Loucy (cell line): ENCODE results near the gene FGFBP3.

ENCODE experiments used
- CTCF ChIP-seq: fragments of 200-600 bp; sonication (generic); conservative IDR thresholded peaks from 2 replicates; pipeline ENCODE4 v1.5.1; 2014; ENCODE audit warnings: mild to moderate bottlenecking, antibody characterized with exemption, low read length
- EZH2phosphoT487 ChIP-seq: fragments of 200-600 bp; IDR thresholded peaks from 2 replicates; pipeline ENCODE4 v1.6.1; 2018; ENCODE audit warnings: antibody characterized with exemption, mild to moderate bottlenecking, moderate library complexity, borderline replicate concordance

DNA sequence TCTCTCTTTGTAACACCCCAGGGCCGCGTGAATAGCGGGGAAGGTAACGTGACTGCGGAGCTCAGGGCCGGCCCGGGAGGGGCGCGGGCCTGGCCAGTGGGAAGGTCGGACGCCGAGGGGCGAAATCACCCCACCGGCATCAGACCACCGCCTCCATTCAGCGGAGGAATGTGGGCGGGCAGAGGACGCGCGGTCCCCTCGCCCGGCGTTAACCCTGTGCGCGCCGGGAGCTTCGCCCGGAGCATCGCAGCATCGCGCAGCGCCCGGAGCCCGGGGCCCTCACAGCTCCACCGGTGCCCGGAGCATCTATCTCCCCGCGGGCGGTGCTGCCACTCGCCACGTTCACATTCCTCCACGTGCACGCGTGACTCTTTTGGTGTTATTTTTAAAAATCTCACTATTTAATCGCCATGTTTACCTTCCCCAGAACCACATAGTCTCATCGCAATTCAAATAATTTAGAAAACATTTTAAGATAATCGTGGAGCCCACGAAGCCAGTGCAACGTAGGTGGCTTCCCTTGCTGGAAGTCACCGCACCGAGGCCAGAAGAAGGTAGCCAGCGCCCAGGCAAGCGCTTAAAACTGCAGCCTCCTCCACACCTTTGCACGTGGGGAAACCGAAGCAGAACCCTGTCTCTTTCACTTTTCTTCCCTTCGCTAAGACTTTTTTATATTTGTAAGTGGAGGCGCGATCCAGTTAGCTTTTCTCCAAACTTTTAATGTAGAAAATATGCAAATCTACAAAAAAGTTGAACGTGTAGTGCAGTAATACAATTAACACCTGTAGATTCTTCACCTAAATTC lies 21.8 kb downstream of the FGFBP3 start:
- TF ChIP-seq EZH2phosphoT487 (no peak), CTCF (no peak)
